ENCODE measurements around the gene COX7A1.
"Not testable (repeated sequence)": the region's sequence is repeated elsewhere in the genome, so short reads cannot be mapped to it uniquely, and the experiment has no call there.

The COX7A1 gene

GRCh38 chr19:36141039-36141927, 11.0 kb downstream of the COX7A1 start:
- peak; percentile 83 for DNase-seq

- DNase-seq, result peak; percentile 70
Observed at GRCh38 chr19:36140304-36141038, 11.8 kb downstream of the COX7A1 start.

GRCh38 chr19:36139473-36140303, 12.6 kb downstream of the COX7A1 start, which contains the start of gene CAPNS1:
CAPNS1 (plus strand) TSS chr19:36140066; CDS start chr19:36141012, 946 bp downstream.
- DNase-seq, result peak; percentile 95

- no peak for DNase-seq
Observed at GRCh38 chr19:36139120-36139472, 13.2 kb downstream of the COX7A1 start.

GRCh38 chr19:36136964-36137686, 15.1 kb downstream of the COX7A1 start:
- DNase-seq, result no peak

- not testable (repeated sequence) for DNase-seq
Observed at GRCh38 chr19:36134867-36135266, 17.4 kb downstream of the COX7A1 start.

- DNase-seq, result not testable (repeated sequence)
Observed at GRCh38 chr19:36131221-36131620, 21.0 kb downstream of the COX7A1 start.

GRCh38 chr19:36128392-36128736, 23.9 kb downstream of the COX7A1 start:
- DNase-seq, result no peak

- no peak for DNase-seq
Observed at GRCh38 chr19:36125557-36125956, 26.7 kb downstream of the COX7A1 start.

- no peak for DNase-seq
Observed at GRCh38 chr19:36121486-36122124, 30.6 kb downstream of the COX7A1 start.

GRCh38 chr19:36120984-36121358, 31.3 kb downstream of the COX7A1 start:
- DNase-seq, result no peak

- no peak for DNase-seq
Observed at GRCh38 chr19:36120092-36120983, 31.9 kb downstream of the COX7A1 start.

- no peak for DNase-seq
Observed at GRCh38 chr19:36116344-36116637, 36.0 kb downstream of the COX7A1 start.

- peak; percentile 39 for DNase-seq
Observed at GRCh38 chr19:36115453-36116343, 36.5 kb downstream of the COX7A1 start, which contains the start of gene TBCB. TBCB (plus strand) TSS chr19:36115468; CDS start chr19:36115561, 93 bp downstream.

GRCh38 chr19:36114721-36115452, 37.4 kb downstream of the COX7A1 start, which contains the start of gene POLR2I:
POLR2I (minus strand) TSS chr19:36114875; CDS start chr19:36114856, 19 bp downstream.
- DNase-seq, result peak; percentile 100

- DNase-seq, result peak; percentile 27
Observed at GRCh38 chr19:36113894-36114720, 38.1 kb downstream of the COX7A1 start.

GRCh38 chr19:36113425-36113824, 38.8 kb downstream of the COX7A1 start:
- no peak for DNase-seq

GRCh38 chr19:36112678-36113077, 39.6 kb downstream of the COX7A1 start:
- DNase-seq, result no peak

Measured in fibroblast of upper back skin (primary cell).